ENCODE measurements around the gene DLG2.

DLG2 gene

GRCh38 chr11:83473743-83474142 lies 2153.4 kb downstream of the DLG2 start:
- TF ChIP-seq CTCF (IDR thresholded peaks at IDR 0.05; ENCODE audit: low read depth, low read length) = no peak
- in situ Hi-C loops (cut with HindIII; ENCODE audit: low sequenced_read_pairs) = no loop called here
- no peak for DNase-seq (ENCODE audit: low read depth, low spot score)
- H3K4me3 ChIP-seq (ENCODE audit: low read depth, low read length) = no peak overlapping the region

- H3K4me3 ChIP-seq (ENCODE audit: low read depth, low read length) = no peak overlapping the region
- no peak for TF ChIP-seq CTCF (IDR thresholded peaks at IDR 0.05; ENCODE audit: low read depth, low read length)
- in situ Hi-C loops (cut with HindIII; ENCODE audit: low sequenced_read_pairs) = no loop called here
- DNase-seq (ENCODE audit: low read depth, low spot score) = no peak
These were observed 2154.3 kb downstream of the DLG2 start for GRCh38 chr11:83472806-83473205.

- in situ Hi-C loops (cut with HindIII; ENCODE audit: low sequenced_read_pairs) = no loop called here
- DNase-seq (ENCODE audit: low read depth, low spot score) = no peak
- no peak overlapping the region for H3K4me3 ChIP-seq (ENCODE audit: low read depth, low read length)
- TF ChIP-seq CTCF (IDR thresholded peaks at IDR 0.05; ENCODE audit: low read depth, low read length) = no peak
These were observed 2155.1 kb downstream of the DLG2 start for GRCh38 chr11:83471831-83472727.

- no peak overlapping the region for H3K4me3 ChIP-seq (ENCODE audit: low read depth, low read length)
- DNase-seq (ENCODE audit: low read depth, low spot score) = no peak
- no peak for TF ChIP-seq CTCF (IDR thresholded peaks at IDR 0.05; ENCODE audit: low read depth, low read length)
- in situ Hi-C loops (cut with HindIII; ENCODE audit: low sequenced_read_pairs) = no loop called here
These were observed 2159.3 kb downstream of the DLG2 start for GRCh38 chr11:83467837-83468236.

- DNase-seq (ENCODE audit: low read depth, low spot score) = no peak
- H3K4me3 ChIP-seq (ENCODE audit: low read depth, low read length) = no peak overlapping the region
- TF ChIP-seq CTCF (IDR thresholded peaks at IDR 0.05; ENCODE audit: low read depth, low read length) = no peak
- in situ Hi-C loops (cut with HindIII; ENCODE audit: low sequenced_read_pairs) = no loop called here
These were observed 2162.8 kb downstream of the DLG2 start for GRCh38 chr11:83464160-83464944.

GRCh38 chr11:83459798-83460197 lies 2167.3 kb downstream of the DLG2 start:
- in situ Hi-C loops (cut with HindIII; ENCODE audit: low sequenced_read_pairs) = no loop called here
- H3K4me3 ChIP-seq (ENCODE audit: low read depth, low read length) = no peak overlapping the region
- no peak for DNase-seq (ENCODE audit: low read depth, low spot score)
- TF ChIP-seq CTCF (IDR thresholded peaks at IDR 0.05; ENCODE audit: low read depth, low read length) = no peak

All from astrocyte of the spinal cord (primary cell).